Panc1 (cell line): ENCODE data around the gene DKK3. TPM values are rescaled to one million over a fixed set of nuclear protein-coding genes. Genes with fewer than 3 reads are reported as not detected.
"Not testable (repeated sequence)": the region's sequence is repeated elsewhere in the genome, so short reads cannot be mapped to it uniquely, and the experiment has no call there.

Experiments
- ATAC-seq: fragments of 200-7000 bp; cut with Tn5 transposase; 2 replicates; pipeline ENCODE4 v1.9.1; 2020; ENCODE audit warnings: mild to moderate bottlenecking, moderate library complexity
- BruUV-seq: library from RNA; stranded (reverse); fragments of 400-500 nt; replicated peaks from 2 replicates; lab custom pipeline; 2021; lab: Mats Ljungman, UMichigan
- CTCF ChIA-PET: fragments of 300-600 bp; sonication (Branson Sonifier 250); formaldehyde crosslinking; loops from one replicate; lab custom pipeline; 2022; ENCODE audit warnings: antibody characterized with exemption; lab: Charles Lee
- POLR2A ChIA-PET: fragments of 300-600 bp; sonication (Branson Sonifier 250); formaldehyde crosslinking; loops from one replicate; lab custom pipeline; 2022; ENCODE audit warnings: antibody characterized with exemption; lab: Charles Lee
- DNase-seq: peaks from one replicate; pipeline ENCODE4 v3.0.0-alpha.2; 2010; ENCODE audit warnings: low read depth, low spot score
- H3K27ac ChIP-seq: 2 replicates; pipeline ENCODE4 v1.5.1; 2011; ENCODE audit warnings: mild to moderate bottlenecking, low read length, inconsistent platforms
- H3K27me3 ChIP-seq: fragments of 200-500 bp; sonication (Bioruptor generic); 2 replicates; pipeline ENCODE4 v1.6.0; 2014; ENCODE audit warnings: low read length, inconsistent platforms; ENCODE audit not compliant: control insufficient read depth, insufficient read depth
- H3K36me3 ChIP-seq: fragments of 200-500 bp; sonication (Bioruptor generic); 2 replicates; pipeline ENCODE4 v1.5.1; 2014; ENCODE audit warnings: inconsistent platforms, mild to moderate bottlenecking, low read length, moderate library complexity; ENCODE audit not compliant: control insufficient read depth, insufficient read depth
- H3K4me1 ChIP-seq: 2 replicates; pipeline ENCODE4 v1.5.1; 2011; ENCODE audit warnings: inconsistent platforms, mild to moderate bottlenecking, low read length, moderate library complexity; ENCODE audit not compliant: control insufficient read depth, insufficient read depth
- H3K4me3 ChIP-seq, 2 experiments: 2 replicates each; pipeline ENCODE4 v1.5.1; 2011 to 2012; ENCODE audit warnings: low read depth in 2 of 2, low read length in 2 of 2, mild to moderate bottlenecking in 2 of 2, inconsistent platforms in 1 of 2, moderate library complexity in 1 of 2
- H3K9me3 ChIP-seq: fragments of 200-500 bp; sonication (Bioruptor generic); 2 replicates; pipeline ENCODE4 v1.5.1; 2014; ENCODE audit warnings: low read depth, mild to moderate bottlenecking, inconsistent platforms, low read length, moderate library complexity; ENCODE audit not compliant: control insufficient read depth, insufficient read depth
- POLR2AphosphoS5 ChIP-seq: IDR thresholded peaks from 2 replicates; pipeline ENCODE4 v1.6.1; 2012; ENCODE audit warnings: mild to moderate bottlenecking, low read depth, low read length, moderate library complexity
- SIN3A ChIP-seq: IDR thresholded peaks from 2 replicates; pipeline ENCODE4 v1.6.1; 2012; ENCODE audit warnings: low read depth, mild to moderate bottlenecking, low read length, moderate library complexity, borderline replicate concordance; ENCODE audit not compliant: insufficient read depth
- TCF7L2 ChIP-seq: IDR thresholded peaks from 2 replicates; pipeline ENCODE4 v1.6.1; 2011; ENCODE audit warnings: mild to moderate bottlenecking, low read depth, low read length, inconsistent platforms
- in situ Hi-C: cut with HindIII; loops from 2 replicates; pipeline ENCODE4 v1.10.0; 2016; ENCODE audit warnings: low sequenced_read_pairs, low pct_unique_long_range_greater_than_20kb
- intact Hi-C: fragments of 100-400 bp; cut with micrococcal nuclease; formaldehyde crosslinking; loops from one replicate; pipeline ENCODE4 v1.10.0; 2022; ENCODE audit not compliant: unreplicated experiment
- total RNA-seq: library from RNA; stranded (reverse); gene quantifications from one replicate; pipeline ENCODE4 v1.2.1, GENCODE V29; 2021; ENCODE audit not compliant: unreplicated experiment
- TF ChIP-seq, protein P1 (sequence below), 2 experiments: IDR thresholded peaks; 2 replicates each; pipeline ENCODE4 v1.6.1; 2011 to 2012; ENCODE audit warnings: low read depth in 2 of 2, control low read depth in 1 of 2, low read length in 1 of 2, mild to moderate bottlenecking in 1 of 2, moderate library complexity in 1 of 2; ENCODE audit not compliant: insufficient read depth in 1 of 2
- TF ChIP-seq, protein P2 (sequence below): fragments of 450-650 bp; IDR thresholded peaks from 2 replicates; pipeline ENCODE4 v1.5.1; 2017; ENCODE audit warnings: mild to moderate bottlenecking

Gene DKK3
- total RNA-seq, 1 experiment from 2014 or later = 116 TPM

DNA sequence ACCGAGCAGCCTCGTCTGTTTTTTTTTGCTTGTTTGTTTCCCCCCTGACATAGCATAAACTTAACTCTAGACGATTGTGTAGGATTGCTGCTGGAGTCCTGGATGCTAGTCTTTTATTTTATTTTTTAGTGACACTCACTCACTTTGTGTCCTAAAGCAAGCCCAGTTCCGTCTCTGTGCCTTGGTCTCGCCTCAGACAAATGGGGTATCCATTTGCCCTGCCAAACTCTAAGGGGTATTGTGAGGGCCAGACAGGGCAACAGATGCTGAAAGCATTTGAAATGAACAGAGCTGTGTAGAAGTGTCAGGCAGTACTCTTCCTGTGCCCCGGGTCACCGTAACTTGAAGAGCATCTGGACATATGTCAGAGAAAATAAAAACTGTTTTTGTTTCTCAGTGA lies 34.8 kb upstream of the DKK3 start:
- Histone ChIP-seq H3K27ac (peak overlapping the region; percentile 86), H3K9me3 (peaks cover 11% of the 10 kb centered on the region; the same call in 1 of the 2 replicates), H3K36me3 (no peaks in the 10 kb centered on the region), H3K4me1 (peaks cover 19% of the 10 kb centered on the region), H3K4me3 (no peak overlapping the region), H3K27me3 (no peaks in the 10 kb centered on the region)
- POLR2A ChIA-PET = no interaction called here
- CTCF ChIA-PET = interaction anchor here (1.9 kb wide), 1 partner anchor 112 kb away, joined by 6 read pairs; no protein-coding TSS in a partner anchor
- DNase-seq (no peak), ATAC-seq (no peak)
- intact Hi-C loops = loop anchor here (5.0 kb wide), 1 partner anchor 66 kb away; no protein-coding TSS in a partner anchor
- no TSS peak for BruUV-seq
- in situ Hi-C loops = no loop called here
- TF ChIP-seq TCF7L2 (no peak), POLR2AphosphoS5 (no peak), SIN3A (no peak)
- TF ChIP-seq, protein P1, sequence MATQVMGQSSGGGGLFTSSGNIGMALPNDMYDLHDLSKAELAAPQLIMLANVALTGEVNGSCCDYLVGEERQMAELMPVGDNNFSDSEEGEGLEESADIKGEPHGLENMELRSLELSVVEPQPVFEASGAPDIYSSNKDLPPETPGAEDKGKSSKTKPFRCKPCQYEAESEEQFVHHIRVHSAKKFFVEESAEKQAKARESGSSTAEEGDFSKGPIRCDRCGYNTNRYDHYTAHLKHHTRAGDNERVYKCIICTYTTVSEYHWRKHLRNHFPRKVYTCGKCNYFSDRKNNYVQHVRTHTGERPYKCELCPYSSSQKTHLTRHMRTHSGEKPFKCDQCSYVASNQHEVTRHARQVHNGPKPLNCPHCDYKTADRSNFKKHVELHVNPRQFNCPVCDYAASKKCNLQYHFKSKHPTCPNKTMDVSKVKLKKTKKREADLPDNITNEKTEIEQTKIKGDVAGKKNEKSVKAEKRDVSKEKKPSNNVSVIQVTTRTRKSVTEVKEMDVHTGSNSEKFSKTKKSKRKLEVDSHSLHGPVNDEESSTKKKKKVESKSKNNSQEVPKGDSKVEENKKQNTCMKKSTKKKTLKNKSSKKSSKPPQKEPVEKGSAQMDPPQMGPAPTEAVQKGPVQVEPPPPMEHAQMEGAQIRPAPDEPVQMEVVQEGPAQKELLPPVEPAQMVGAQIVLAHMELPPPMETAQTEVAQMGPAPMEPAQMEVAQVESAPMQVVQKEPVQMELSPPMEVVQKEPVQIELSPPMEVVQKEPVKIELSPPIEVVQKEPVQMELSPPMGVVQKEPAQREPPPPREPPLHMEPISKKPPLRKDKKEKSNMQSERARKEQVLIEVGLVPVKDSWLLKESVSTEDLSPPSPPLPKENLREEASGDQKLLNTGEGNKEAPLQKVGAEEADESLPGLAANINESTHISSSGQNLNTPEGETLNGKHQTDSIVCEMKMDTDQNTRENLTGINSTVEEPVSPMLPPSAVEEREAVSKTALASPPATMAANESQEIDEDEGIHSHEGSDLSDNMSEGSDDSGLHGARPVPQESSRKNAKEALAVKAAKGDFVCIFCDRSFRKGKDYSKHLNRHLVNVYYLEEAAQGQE (IDR thresholded peaks at IDR 0.05; ENCODE audit: insufficient read depth in 1 of 2, low read depth in 2 of 2, low read length in 1 of 2) = no peak
- TF ChIP-seq, protein P2, sequence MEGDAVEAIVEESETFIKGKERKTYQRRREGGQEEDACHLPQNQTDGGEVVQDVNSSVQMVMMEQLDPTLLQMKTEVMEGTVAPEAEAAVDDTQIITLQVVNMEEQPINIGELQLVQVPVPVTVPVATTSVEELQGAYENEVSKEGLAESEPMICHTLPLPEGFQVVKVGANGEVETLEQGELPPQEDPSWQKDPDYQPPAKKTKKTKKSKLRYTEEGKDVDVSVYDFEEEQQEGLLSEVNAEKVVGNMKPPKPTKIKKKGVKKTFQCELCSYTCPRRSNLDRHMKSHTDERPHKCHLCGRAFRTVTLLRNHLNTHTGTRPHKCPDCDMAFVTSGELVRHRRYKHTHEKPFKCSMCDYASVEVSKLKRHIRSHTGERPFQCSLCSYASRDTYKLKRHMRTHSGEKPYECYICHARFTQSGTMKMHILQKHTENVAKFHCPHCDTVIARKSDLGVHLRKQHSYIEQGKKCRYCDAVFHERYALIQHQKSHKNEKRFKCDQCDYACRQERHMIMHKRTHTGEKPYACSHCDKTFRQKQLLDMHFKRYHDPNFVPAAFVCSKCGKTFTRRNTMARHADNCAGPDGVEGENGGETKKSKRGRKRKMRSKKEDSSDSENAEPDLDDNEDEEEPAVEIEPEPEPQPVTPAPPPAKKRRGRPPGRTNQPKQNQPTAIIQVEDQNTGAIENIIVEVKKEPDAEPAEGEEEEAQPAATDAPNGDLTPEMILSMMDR = no peak

DNA sequence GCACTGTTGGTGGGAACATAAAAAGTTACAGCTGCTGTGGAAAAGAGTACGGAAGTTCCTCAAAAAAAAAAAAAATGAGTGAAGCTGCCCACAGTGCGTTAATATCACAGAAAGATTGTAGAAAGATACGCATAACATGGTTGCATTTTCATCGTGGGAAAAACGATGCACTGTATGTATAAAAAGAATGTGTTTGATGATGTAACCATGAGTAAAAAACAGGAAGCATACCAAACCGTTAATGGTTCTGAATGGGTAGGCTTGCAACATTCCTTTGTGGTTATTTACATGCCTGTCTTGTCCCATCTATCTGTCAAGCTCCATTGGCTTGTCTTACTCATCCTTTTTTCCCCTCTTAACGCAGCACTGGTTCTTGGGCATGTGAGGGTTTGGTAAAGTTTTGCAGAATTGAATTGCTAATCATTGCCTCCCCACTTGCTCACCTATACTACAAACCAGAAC lies 33.8 kb upstream of the DKK3 start:
- BruUV-seq = no TSS peak
- in situ Hi-C loops = no loop called here
- peaks cover 11% of the 10 kb centered on the region; the same call in 1 of the 2 replicates for H3K9me3 ChIP-seq
- intact Hi-C loops = loop anchor here (5.0 kb wide), 1 partner anchor 65 kb away; no protein-coding TSS in a partner anchor
- no peak for DNase-seq
- no peaks in the 10 kb centered on the region for H3K27me3 ChIP-seq
- H3K27ac ChIP-seq = peak overlapping the region; percentile 86; the same call in 1 of the 2 replicates
- no peaks in the 10 kb centered on the region for H3K36me3 ChIP-seq
- POLR2A ChIA-PET = no interaction called here
- H3K4me3 ChIP-seq = no peak overlapping the region
- ATAC-seq = no peak
- CTCF ChIA-PET = interaction anchor here (0.7 kb wide), 1 partner anchor 71 kb away, joined by 3 read pairs; no protein-coding TSS in a partner anchor
- peaks cover 17% of the 10 kb centered on the region for H3K4me1 ChIP-seq
- TF ChIP-seq POLR2AphosphoS5 (no peak), SIN3A (no peak), TCF7L2 (no peak)
- TF ChIP-seq, protein P1 (IDR thresholded peaks at IDR 0.05; ENCODE audit: insufficient read depth in 1 of 2, low read depth in 2 of 2, low read length in 1 of 2) = no peak
- TF ChIP-seq, protein P2 = no peak

DNA sequence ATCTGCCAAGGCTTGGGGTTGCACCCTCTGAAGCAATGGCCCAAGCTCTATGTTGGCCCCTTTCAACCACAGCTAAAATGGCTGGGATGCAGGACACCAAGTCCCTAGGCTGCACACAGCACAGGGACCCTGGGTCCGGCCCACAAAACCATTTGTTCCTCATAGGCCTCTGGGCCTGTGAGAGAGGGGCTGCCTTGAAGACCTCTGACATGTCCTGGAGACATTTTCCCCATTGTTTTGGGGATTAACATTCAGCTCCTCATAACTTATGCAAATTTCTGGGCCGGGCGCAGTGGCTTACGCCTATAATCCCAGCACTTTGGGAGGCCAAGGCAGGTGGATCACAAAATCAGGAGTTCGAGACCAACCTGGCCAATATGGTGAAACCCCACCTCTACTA lies 32.3 kb upstream of the DKK3 start:
- in situ Hi-C loops, DNase-seq, H3K27ac ChIP-seq, H3K36me3 ChIP-seq, H3K27me3 ChIP-seq, CTCF ChIA-PET, POLR2A ChIA-PET, H3K4me3 ChIP-seq, BruUV-seq, ATAC-seq: not testable (repeated sequence)
- H3K9me3 ChIP-seq = peaks cover 11% of the 10 kb centered on the region; the same call in 1 of the 2 replicates
- intact Hi-C loops = loop anchor here (5.0 kb wide), 1 partner anchor 63 kb away; no protein-coding TSS in a partner anchor
- peaks cover 12% of the 10 kb centered on the region for H3K4me1 ChIP-seq
